ENCODE measurements around the gene FTO.

Gene FTO

GRCh38 chr16:54062361-54063278 is 358.7 kb downstream of the FTO start:
- no peak for DNase-seq

- no peak for DNase-seq
Observed at GRCh38 chr16:54063279-54063773, 359.4 kb downstream of the FTO start.

DNA sequence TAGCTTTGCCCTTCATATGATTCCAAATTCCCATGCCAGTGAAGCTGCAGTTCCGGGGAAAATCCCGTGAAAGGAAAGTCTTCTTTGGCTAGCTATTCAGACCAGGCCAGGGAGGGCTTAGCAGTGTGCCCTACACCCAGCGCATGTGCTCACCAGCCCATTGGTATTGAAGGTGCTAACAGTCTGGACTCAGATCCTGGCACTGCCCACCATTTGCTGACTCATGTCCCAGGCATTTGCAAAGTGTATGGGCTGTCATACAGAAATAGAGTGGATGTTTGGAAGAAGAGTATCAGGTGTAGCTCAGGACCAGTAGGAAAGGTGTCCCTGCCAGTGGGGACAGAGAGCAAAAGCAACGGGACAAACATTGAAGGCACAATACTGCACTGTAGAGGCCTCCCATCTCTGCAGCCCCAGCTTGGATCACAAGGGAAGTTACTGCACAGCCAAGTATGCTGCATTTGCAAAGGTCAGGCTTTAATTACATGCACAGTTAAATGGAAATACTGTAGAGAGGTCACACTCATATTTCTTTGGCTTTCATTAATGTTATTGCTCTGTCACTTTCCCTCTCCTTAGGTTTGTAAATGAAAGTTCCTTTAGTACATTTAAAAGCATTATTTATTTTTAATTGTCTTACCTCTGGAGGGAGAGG is 362.6 kb downstream of the FTO start:
- DNase-seq = no peak

GRCh38 chr16:54067322-54068065 is 363.5 kb downstream of the FTO start:
- no peak for DNase-seq

DNA sequence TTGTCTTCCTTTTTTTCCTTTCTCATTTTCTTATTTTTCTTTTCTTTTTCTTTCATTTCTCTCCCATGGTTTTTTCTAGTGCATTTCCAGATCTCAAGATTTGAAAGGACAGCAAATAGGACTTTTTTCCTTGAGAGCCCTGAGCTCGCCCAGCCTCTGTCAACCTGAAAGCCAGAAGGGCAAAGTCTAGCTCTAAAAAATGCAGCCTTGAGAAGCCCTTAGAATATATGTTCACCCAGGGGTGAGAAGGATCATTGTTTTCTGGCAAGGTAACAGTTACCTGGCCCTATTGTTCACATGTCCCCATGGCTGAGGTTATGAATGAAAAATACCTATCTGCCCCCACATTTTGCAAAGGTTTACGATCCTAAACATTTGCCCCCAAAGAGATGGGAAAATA is 364.3 kb downstream of the FTO start:
- no peak for DNase-seq

GRCh38 chr16:54069601-54070239 is 365.8 kb downstream of the FTO start:
- no peak for DNase-seq

- no peak for DNase-seq
Observed at GRCh38 chr16:54070789-54071343, 366.9 kb downstream of the FTO start.

- no peak for DNase-seq
Observed at GRCh38 chr16:54071514-54071913, 367.6 kb downstream of the FTO start.

DNA sequence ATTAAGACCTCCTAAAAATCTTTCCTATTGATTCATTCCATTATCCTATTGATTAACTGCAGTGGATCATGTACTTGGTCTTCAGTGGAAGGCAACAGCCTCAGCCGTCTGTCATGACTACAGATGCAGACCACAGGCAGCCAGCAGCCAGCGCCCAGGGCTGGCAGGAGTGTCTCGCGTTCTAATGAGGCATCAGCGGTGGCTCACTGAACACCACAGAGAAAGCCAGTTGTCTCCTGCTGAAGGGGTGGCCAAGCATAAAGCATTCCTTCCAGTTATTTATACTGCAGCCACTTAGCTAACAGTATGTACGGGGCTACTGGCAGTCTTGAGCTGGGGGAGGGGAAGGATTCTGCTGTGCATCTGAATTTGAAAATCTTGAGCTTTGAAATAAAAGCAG is 368.3 kb downstream of the FTO start:
- DNase-seq = no peak

DNA sequence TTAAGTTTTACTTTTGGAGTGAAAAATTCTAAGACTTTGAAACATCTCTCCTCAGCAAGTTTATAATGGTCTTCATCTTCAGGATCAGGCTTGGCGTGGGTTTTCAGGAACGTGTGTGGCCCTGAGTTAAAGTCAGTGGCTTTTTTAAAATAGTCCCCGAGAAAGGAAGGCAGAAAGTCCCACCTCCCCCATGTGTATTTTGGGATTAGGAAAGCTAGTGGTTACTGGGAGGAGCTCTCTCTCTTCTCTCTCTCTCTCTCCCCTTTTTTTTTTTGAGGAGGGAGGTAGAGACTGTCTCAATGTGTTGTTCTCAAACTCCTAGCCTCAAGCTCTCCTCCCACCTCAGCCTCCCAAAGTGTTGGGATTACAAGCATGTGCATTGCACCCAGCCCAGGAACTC is 369.4 kb downstream of the FTO start:
- DNase-seq = no peak

- no peak for DNase-seq
Observed at GRCh38 chr16:54075446-54075845, 371.5 kb downstream of the FTO start.

- no peak for DNase-seq
Observed at GRCh38 chr16:54076006-54076504, 372.1 kb downstream of the FTO start.

DNA sequence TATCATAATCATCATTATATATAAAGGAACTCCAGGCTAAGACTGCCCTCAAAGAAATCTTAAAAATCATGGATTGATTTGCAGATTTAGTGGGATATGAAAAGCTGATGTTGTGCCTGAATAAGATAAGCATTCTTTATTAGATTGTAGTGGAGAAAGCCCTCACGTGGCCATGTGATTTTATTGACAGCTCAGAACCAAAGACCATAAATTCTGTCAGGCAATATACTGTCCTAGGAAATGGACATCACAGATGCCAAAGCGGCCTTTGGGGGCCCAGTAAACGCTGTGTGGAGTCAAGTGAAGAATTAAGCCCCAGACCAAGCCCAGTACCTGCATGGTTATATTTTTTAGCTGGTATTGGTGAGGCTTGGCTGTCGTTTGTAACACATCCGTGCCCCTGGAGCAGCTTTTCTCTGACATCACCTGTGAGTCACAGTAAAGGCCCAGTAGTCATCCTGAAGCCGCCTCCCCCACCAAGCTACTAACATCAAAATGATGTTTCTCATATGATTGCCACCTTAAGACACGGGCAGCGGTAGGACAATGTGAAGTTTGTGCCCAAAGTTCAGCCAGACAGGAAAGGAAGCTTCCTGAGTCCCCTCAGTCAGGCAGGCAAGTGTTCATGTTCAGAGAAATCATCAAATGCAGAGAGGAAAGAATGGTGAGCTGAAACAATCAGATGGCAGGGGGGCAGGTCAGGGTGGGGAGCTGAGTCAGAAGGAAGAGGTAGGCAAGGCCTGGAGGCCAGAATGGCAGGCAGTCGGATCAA is 373.3 kb downstream of the FTO start:
- DNase-seq = no peak

DNA sequence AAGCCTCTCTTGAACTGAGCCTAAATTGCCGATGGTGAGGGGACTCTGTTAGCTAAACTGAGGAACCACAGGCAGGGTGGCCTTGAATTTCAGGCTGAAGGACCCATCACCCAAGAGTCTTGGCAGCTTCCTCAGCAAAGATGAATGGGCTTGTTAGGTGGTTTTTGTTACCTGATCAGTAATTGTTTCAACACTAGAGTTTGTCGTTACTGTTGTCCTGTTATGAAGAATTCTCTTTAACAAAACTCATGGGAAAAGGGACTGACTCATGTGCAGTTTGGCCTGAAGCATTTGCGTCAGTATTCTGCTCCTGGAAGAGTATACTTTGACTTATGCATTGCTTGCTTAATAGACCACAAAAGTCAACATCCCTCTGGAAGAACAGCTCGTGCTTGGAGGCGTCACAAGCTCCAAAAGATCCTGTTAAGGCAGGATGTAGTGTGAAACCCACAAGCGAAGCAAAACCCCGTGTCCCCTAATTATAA is 376.6 kb downstream of the FTO start:
- DNase-seq = no peak

- no peak for DNase-seq
Observed at GRCh38 chr16:54086791-54087190, 382.8 kb downstream of the FTO start.

DNA sequence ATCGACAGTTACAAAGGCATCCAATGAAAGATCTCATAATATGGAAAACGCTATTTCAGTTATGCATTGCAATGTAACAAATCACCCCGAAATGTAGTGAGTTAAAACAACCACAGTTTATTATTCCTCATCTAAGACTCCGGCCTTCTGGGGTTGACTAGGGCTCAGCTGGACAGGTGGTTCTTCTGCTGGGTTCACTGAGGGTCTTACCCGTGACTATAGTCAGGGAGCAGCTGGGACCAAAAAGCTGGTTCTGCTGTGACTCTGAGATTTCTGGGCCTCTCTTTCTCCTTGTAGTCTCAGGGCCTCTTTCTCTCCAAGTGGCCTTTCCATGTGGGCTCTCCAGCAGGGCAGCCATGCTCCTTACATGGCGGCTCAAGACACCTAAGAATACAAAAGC is 386.6 kb downstream of the FTO start:
- DNase-seq = no peak

- no peak for DNase-seq
Observed at GRCh38 chr16:54093281-54093680, 389.3 kb downstream of the FTO start.

GRCh38 chr16:54094641-54095040 is 390.7 kb downstream of the FTO start:
- DNase-seq = no peak

GRCh38 chr16:54096607-54097006 is 392.7 kb downstream of the FTO start:
- DNase-seq = no peak

DNA sequence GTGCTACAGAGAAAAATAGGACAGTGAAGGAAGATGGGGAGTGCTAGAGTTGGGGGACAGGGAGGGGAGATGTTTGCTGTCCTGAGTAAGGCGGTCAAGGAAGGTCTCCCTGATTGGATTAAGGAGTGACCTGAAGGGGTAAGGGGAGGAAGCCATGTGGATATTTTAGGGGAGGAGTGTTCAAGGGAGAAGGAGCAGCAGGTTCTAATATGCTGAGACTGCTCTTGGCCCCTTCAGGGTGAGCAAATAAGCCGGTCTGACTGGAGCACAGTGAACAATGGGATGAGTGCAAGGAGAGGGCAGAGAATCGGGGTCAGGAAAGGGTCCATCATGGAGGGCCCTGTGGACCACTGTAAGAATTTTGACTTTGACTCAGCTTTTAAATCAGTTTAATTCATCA is 393.8 kb downstream of the FTO start:
- DNase-seq = no peak

DNA sequence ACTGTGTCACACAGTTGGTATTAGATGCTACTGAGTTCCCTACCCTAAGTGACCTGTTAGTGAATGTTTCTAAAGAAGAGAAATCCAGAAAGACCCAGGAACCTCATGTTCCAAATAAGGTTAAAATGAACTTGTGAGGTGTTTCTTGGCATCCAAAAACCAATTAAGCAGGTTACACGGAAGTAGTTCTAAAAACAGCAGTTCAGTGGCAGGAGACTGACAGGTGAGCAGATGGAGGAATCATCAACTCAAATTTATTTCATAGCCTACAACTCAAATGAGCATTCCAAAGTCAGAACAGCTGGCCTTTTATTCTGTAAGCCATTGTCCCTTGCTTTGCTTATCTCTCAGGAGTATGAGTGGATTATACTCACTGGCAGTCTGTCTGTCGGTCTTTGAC is 394.3 kb downstream of the FTO start:
- no peak for DNase-seq

DNA sequence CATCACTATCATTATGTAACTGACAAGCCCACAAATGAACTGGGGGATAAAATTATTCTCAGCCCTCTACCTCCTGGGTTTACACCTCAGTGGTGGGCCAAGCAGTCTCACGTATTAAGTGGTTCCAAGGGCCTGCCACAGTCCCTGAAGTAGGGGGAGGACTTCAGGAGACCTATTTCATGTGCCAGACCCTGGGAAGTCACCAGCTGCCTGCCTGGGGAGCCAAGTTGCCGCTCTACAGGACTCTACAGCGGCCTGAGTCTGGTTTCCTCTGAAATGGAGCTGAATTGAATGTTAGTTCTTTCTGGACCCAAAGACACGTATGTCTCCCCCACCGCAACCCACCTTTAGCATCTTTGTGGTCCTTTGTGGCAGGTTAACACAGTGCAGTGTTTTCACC is 395.7 kb downstream of the FTO start:
- DNase-seq = no peak
